NCI-H526 (cell line): ENCODE measurements around the gene GAPDH.
"Not testable (repeated sequence)": the region's sequence is repeated elsewhere in the genome, so short reads cannot be mapped to it uniquely, and the experiment has no call there.

Experiments used
- DNase-seq, 2 experiments: peaks; one replicate each; lab custom pipeline; 2025; lab: John Stamatoyannopoulos, UW

GAPDH gene

DNA sequence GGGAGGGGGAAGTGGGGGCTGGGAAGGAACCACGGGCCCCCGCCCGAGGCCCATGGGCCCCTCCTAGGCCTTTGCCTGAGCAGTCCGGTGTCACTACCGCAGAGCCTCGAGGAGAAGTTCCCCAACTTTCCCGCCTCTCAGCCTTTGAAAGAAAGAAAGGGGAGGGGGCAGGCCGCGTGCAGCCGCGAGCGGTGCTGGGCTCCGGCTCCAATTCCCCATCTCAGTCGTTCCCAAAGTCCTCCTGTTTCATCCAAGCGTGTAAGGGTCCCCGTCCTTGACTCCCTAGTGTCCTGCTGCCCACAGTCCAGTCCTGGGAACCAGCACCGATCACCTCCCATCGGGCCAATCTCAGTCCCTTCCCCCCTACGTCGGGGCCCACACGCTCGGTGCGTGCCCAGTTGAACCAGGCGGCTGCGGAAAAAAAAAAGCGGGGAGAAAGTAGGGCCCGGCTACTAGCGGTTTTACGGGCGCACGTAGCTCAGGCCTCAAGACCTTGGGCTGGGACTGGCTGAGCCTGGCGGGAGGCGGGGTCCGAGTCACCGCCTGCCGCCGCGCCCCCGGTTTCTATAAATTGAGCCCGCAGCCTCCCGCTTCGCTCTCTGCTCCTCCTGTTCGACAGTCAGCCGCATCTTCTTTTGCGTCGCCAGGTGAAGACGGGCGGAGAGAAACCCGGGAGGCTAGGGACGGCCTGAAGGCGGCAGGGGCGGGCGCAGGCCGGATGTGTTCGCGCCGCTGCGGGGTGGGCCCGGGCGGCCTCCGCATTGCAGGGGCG lies at the start of gene GAPDH:
GAPDH (plus strand) TSS at position 595 of the 772 bp plus-strand sequence. CDS start 316 bp downstream, outside the sequence.
- DNase-seq = peak; percentile 96 to 98

DNA sequence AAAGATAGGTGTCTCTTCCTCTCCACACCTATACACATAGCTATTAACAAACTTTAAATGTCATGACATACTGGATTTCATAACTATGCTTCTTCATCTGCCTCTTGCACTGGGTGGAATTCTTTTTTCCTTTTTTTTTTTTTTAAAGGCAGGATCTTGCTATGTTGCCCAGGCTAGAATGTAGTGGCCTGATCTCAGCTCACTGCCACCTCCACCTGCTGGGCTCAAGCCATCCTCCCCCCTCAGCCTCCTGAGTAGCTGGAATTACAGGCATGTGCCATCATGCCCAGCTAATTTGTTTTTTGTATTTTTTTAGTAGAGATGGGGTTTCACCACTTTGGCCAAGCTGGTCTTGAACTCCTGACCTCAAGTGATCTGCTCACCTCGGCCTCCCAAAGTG lies 46.1 kb upstream of the GAPDH start:
- no peak for DNase-seq

DNA sequence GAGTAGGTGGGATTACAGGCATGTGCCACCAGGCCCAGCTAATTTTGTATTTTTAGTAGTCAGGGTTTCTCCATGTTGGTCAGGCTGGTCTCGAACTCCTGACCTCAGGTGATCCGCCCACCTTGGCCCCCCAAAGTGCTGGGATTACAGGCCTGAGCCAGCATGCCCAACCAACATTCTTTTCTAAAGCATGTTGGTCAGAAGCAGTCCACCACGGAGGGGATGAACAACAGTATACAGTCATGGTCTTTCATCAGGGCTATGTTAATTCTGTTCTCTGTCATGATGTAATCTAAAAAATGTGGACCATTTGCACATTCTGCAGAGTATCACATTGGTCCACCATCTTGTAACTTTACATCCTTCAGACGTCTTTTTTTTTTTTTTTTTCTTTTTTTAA lies 44.9 kb upstream of the GAPDH start:
- no peak for DNase-seq

DNA sequence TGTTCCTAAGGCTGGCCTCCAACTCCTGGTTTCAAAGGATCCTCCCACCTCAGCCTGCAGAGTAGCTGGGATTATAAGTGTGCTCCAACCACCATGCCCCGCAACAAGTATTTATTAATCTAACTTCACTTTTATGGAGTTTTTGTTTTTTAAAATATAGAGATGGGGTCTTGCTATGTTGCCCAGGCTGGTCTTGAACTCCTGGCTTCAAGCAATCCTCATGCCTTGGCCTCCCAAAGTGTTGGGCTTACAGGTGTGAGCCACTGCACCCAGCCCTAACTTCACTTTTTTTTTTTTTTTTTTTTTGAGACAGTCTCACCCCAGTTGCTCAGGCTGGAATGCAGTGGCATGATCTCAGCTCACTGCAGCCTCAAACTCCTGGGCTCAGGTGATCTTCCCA lies 43.6 kb upstream of the GAPDH start:
- DNase-seq = not testable (repeated sequence)

DNA sequence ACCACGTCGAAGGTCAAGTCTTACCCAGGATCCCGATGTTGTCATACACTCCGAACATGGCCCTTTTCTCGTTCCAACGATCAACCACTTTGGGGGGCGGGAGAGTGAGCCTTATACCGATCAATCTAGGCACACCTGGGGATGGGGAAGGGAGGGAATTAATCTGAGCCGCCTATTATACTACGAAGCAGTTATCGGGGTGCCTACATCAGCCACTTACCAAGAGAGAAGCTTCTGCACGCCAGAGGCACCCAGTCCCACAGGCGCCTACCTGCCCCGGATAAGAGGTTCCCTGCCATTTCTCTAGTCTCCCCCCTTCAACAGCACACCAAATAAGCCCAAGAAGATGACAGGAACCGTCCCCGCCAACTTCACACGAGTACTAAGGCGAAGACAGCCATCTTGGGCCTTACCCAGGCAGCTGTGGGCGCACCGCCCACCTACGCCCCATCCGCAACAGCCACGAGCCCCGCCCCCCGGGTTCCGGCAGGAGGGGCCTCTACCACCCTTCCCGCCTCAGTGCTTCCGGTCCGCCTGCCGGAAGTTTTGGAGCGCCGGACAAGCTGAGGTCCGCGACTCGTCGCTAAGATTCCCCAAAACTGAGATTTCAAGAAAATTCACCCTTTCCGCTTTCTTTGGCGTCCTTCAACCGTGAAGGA lies 41.4 kb upstream of the GAPDH start, which contains the start of gene MRPL51:
MRPL51 (minus strand) TSS at position 425 of the 659 bp plus-strand sequence; CDS start at position 299, 126 bp downstream.
- peak; percentile 89 to 98 for DNase-seq

DNA sequence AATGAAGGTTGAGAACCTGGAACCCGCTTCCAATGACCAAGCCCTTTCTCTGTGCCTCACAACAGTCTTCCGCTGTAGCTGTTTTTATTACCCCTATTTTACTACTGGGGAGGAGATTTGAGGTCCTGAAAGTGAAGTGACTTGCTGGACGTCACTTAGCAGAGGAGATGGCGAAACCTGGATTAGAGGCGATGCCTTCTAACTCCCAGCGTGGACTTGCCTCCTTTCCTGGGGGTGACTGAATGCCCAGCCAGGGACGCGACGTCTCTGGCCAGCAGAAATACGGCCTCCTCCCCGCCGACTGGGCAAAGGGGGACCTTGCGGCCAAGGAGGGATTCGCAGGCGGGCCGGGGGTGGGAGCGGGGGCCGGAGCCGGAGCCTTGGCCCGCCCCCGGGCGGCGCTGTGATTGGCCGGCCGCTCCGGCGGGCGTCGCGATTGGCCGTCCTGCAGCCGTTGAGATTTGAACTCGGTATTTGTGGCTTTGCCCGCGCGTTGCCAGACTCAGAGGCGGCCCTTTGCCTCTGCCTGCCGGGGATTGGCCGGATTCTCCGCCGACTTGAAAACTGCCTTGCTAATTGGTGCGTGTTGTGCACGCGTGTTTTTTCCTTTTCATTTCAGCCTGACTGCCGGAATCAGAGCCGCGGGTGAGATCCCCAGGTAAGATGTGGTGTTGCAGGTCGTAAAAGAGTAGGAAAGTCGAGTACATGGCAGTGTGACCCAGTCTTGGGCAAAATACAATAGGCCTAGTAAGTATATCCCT lies 40.6 kb upstream of the GAPDH start, which contains the start of gene NCAPD2:
NCAPD2 (plus strand) TSS at position 606 of the 761 bp plus-strand sequence. CDS start 997 bp downstream, outside the sequence.
- peak; percentile 94 to 98 for DNase-seq

DNA sequence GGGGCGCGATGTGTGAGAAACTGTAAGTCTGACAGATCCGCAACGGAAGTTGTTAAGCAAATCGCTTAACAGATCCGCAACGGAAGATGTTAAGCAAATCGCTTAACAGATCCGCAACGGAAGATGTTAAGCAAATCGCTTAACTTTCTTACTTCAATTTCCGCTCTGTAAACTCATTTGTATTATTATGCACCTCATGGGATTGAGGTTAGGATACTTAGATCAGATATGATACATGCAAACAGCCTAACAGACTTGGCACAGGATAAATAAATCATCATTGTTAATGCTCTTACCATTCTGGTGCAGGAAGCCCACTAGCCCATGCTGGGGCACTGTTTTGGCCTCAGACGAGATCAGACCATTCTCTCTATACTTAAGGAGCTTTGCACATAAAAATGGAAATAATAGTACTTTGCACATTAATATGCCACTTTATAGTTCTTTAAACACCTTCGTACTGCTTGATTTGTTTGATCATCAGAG lies 40.0 kb upstream of the GAPDH start:
- DNase-seq = peak in 1 of 2 experiments; percentile 37

DNA sequence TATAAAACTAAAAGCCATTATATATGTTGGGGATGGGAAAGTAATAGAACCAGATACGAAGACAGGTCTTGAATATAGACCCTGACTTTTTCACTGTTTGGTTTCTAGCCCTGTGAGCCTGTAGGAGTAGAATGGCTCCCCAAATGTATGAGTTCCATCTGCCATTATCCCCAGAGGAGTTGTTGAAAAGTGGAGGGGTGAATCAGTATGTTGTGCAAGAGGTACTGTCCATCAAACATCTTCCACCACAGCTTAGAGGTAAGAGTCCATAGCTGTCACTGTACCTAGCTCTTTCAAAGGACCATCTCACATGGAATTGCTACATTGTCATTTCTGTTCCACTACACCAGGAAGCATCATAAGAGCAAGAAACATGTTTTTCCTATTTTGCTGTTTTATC lies 39.3 kb upstream of the GAPDH start:
- no peak for DNase-seq

DNA sequence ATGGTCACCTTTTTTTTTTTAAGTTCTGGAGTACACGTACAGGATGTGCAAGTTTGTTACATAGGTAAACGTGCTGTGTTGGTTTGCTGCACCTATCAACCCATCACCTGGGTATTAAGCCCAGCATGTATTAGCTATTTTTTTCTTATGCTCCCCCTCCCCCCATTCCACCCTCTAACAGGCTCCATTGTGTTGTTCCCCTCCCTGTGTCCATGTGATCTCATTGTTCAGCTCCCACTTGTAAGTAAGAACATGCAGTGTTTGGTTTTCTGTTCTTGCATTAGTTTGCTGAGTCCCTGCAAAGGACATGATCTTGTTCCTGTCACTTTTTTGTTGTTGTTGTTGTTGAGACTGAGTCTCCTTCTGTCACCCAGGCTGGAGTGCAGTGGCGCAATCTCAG lies 37.0 kb upstream of the GAPDH start:
- DNase-seq = not testable (repeated sequence)

DNA sequence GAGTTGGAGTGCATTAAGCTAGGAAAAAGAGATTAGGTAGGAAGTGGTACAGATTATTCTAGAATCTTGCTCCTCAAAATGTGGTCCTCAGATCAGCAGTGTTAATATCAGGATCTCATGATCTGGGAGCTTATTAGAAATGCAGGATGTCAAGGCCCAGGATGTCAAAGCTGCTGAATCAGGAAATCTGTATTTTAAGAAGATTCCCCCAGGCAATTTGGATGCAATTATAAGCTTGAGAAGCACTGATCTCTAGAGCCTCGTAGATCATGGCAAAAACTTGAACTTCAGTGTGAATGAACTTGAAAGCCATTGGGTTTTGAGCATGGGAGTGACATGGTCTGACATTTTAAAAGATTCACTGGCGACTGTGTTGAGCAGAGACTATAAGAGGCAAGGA lies 33.9 kb upstream of the GAPDH start:
- DNase-seq = no peak

DNA sequence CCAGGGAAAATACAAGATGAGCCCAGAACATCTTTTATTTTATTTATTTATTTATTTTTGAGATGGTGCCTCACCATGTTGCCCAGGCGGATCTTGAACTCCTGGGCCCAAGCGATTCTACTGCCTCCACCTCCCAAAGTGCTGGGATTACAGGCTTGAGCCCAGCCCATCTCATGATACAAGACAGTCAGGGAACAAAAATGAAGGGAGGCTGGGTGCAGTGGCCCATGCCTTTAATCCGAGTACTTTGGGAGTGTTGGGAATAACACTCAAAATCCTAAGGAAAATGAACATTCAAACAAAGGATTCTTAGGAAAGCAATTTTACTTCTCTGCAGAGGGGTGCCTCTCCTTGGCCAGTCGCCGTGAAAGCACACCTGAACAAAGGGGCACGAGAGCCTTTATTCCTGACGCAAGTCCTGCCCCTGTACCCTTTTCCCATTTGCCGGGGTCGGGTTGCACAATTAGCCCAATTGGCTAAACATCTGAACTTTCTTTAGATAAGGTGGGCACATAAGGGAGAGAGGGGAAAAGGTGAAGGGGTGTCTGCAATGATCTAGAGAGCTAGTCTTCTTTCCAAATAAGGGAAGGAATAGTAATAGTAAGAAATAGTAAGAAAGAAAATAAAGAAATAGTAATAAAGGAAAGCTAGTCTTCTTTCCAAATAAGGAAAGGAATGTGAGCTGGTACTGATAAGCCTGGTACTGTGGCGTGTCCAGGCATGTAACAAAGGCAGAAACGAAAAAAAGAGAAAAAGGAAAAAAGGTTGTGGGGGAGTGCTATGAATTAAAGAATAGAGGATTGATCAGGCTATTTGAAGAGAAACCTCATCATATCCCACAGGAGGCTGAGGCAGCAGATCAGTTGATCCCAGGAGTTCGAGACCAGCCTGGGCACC lies 27.0 kb upstream of the GAPDH start:
- no peak for DNase-seq

DNA sequence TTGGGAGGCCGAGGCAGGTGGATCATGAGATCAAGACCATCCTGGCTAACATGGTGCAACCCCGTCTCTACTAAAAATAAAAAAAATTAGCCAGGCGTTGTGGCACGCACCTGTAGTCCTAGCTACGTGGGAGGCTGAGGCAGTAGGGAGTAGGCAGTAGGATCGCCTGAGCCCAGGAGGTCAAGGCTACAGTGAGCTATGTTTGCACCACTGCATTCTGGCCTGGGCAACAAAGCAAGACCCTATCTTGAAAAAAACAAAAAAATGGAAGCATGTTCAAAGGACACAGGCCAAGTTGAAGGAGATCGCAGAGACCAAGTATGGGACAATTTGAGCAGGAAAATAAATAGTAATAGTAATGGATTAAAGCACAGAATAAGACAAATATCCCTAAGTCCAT lies 26.2 kb upstream of the GAPDH start:
- DNase-seq = no peak

DNA sequence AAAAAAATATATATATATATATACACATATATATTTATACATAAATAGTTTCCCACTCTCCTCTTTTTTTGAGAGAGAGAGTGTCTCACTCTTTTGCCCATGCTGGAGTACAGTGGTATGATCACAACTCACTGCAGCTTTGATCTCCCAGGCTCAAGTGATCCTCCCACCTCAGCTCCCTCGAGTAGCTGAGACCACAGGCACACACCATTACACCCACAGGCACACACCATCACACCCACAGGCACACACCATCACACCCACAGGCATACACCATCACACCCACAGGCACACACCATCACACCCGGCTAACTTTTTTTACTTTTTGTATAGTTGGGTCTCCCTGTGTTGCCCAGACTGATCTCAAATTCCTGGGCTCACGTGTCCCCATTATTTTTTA lies 14.1 kb upstream of the GAPDH start:
- DNase-seq = no peak

DNA sequence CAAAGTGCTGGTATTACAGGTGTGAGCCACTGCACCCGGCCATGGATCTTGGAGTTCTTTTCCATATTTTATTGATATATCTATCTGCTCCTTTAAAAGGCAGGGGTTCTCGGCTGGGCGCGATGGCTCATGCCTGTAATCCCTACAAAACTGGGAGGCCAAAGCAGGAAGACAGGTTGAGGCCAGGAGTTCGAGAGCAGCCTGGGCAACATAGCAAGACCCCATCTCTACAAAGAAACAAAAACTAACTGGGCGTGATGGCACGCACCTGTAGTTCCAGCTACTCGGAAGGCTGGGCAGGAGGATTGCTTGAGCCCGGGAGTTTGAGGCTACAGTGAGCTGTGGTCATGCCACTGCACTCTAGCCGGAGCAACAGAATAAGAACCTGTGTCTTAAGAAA lies 12.1 kb upstream of the GAPDH start:
- DNase-seq = no peak

DNA sequence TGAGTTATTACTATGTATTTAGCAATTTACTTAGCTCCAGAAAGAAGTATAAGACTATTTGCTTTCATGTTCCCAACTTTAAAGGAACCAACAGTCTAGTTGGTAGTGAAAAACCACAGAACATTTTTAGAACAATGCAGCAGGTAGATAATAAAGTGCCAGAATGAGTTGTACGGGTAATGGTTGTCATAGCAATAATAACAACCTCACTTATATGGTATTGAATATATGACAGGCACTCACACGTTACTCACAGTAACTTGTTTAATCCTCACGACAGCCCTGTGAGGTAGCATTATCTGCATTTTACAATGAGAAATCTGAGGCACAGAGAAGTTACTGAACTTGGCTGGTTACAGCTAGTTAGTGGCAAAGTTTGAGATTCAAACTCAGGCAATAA lies 10.6 kb upstream of the GAPDH start:
- no peak for DNase-seq

DNA sequence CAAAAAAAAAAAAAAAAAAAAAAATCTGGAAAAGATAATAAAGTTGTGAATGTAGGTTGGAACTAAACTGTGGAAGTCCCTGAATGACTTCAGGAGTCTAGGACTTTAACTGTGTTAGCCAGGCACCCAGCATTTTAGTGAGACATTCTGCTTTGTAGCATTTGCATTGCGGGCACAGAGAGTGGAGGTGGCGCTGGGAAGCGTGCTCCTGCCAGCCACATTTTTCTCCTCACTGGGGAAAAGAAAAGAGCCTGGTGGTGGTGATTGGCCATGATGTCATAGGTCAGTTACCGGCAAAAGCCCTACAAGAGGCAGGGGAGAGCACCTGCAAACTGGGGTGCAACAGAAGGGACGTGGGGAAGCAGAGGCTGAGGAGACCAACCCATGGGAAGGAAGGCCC lies 9.7 kb upstream of the GAPDH start:
- DNase-seq = no peak

DNA sequence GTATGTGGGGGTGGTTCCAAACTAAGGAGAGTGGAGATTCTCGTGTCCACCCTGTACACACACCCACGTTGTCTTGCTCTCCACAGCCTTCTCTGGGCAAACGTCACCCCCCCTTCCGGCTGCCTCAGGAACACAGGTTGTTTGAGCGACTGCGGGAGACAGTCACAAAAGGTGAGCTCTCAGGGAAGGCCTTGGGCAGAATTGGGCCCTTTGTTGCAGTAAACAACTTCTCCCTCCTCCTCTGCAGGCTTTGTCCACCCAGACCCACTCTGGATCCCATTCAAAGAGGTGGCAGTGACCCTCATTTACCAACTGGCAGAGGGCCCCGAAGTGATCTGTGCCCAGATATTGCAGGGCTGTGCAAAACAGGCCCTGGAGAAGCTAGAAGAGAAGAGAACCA lies 8.1 kb upstream of the GAPDH start:
- no peak for DNase-seq

DNA sequence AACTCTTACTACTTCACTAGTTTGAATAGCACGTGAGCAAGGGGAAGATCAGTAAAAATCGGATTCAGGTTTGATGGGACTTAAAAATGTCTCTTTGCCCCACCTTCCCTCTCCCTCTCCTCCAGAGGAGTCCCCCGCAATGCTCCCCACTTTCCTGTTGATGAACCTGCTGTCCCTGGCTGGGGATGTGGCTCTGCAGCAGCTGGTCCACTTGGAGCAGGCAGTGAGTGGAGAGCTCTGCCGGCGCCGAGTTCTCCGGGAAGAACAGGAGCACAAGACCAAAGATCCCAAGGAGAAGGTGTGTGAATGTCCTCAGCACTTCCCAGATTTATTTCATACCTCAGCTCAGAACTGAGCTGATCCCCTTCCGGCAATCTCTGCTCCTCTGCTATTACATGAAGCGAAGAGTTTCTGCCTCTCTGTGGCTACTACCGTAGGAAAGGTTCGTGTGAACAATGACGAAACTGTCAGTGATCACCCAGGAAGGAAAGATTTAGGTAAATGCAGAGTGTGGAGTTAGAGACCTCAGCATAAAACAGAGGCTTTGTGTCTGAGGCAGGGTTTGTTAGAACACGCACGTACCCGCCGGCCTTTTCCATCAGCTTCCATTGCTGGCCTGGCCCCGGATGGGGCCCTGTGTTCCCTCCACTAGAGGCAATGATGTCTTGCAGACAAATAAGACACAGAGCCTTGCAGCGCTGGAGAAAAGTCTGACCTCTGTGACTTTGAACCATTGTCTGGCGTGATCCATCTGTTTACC lies 7.4 kb upstream of the GAPDH start:
- DNase-seq = no peak

DNA sequence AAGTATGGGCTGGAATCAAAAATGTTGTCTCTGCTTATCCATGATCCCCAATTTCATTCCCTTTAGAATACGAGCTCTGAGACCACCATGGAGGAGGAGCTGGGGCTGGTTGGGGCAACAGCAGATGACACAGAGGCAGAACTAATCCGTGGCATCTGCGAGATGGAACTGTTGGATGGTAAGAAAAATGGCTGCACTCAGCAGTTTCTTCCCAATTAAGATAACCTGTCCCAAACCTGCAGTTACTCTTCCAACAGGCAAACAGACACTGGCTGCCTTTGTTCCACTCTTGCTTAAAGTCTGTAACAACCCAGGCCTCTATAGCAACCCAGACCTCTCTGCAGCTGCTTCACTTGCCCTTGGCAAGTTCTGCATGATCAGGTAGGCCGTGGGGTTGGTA lies 6.6 kb upstream of the GAPDH start:
- no peak for DNase-seq

DNA sequence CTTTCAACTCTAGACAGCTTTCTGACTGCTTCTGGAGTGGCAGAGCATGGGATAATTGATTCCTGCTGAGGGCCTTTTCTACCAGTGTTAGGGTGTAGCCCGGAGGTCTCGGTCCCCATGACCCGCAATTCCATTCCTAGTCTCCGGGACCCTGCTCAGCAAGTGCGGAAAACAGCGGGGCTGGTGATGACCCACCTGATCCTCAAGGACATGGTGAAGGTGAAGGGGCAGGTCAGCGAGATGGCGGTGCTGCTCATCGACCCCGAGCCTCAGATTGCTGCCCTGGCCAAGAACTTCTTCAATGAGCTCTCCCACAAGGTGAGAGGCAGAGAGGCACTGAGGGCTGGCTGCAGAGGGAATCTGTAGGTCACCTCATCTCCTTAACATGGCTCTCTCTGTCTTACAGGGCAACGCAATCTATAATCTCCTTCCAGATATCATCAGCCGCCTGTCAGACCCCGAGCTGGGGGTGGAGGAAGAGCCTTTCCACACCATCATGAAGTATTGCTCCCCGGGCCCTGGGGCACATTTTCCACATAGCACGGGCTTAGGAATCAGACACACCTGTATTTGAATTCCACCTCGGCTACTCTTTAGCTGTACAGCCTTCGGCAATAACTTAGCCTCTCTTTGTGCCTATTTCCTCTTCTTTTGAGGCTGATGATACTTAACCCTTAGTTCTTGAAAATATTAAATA lies 5.6 kb upstream of the GAPDH start:
- no peak for DNase-seq
